ENCODE measurements around the gene BCO1.
"Not testable (repeated sequence)": the region's sequence is repeated elsewhere in the genome, so short reads cannot be mapped to it uniquely, and the experiment has no call there.

The BCO1 gene, protein sequence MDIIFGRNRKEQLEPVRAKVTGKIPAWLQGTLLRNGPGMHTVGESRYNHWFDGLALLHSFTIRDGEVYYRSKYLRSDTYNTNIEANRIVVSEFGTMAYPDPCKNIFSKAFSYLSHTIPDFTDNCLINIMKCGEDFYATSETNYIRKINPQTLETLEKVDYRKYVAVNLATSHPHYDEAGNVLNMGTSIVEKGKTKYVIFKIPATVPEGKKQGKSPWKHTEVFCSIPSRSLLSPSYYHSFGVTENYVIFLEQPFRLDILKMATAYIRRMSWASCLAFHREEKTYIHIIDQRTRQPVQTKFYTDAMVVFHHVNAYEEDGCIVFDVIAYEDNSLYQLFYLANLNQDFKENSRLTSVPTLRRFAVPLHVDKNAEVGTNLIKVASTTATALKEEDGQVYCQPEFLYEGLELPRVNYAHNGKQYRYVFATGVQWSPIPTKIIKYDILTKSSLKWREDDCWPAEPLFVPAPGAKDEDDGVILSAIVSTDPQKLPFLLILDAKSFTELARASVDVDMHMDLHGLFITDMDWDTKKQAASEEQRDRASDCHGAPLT

GRCh38 chr16:81238296-81239011, at the start of gene BCO1:
TSS of gene BCO1 (plus strand) at chr16:81238689. CDS start at chr16:81238909, 220 bp downstream.
- DNase-seq (ENCODE audit: low read depth): no peak

GRCh38 chr16:81189100-81189664, 49.3 kb upstream of the BCO1 start:
- no peak for DNase-seq (ENCODE audit: low read depth)

DNA sequence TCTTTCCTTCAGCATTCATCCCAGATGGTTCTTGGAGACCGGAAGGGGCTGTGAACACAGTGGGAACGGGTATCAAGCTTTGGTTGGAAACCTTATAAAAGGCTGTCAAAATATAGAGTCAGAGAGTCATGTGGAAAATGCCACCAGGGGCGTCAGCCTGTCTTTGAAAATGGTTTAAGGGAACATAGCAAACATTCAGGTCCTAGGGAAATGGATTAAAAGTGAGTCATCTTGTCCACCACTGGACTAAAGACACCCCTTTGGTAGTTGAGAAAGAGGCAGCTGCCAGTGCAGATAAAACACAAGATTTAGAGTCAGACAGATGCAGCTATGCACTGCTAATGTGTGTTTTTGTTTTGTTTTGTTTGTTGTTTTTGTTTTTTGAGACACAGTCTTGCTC, 47.8 kb upstream of the BCO1 start:
- no peak for DNase-seq (ENCODE audit: low read depth)

DNA sequence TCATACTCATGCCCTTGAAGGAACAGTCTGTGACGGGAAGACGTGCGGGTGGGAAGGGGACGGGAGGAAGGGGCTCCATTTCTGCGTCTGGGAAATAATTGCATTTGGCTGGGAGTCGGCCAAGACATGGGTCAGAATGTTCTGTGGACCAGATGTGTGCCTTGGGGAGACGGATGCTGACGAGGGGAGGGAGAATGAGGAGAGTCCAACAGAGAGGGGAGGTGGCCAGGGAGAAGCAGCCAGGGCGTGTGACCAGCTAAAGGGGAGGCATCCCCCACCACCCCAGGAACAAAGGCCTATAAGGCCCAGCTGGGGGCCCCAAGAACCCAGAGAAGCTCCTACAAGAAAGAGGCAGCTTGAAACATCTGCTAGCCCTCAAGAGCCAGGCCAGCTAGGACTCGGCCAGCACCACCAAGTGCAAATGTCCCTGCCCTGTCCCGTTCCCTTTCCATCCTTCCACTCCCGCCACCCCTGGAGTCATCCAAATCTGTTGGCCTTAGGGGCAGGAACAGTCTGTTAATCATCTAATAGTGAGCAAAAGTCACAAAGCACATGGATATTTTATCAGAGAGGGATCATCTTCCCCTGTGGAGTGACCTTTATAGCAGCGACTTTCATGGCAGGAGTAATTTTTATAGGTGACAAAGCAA, 42.5 kb upstream of the BCO1 start:
- no peak for DNase-seq (ENCODE audit: low read depth)

DNA sequence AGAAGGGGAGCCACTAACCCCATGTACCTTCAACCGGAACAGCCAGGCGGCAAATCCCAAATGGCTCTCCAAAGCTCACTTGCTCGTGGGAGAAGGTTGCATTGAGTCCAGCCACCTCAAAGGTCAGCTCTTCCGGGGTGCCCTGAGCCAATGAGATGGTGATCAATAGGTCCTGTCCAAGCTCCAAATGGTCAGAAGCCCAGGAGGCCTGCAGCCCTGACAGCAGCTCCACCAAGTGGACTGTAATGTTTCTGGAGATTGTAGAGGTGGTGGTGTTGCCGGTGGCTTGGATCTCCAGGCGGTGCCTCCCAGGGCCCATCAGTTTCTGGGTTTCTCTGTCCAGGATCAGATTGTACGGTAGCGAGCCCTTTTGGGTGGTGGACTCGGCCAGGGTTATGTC, 39.9 kb upstream of the BCO1 start:
- DNase-seq (ENCODE audit: low read depth): no peak

DNA sequence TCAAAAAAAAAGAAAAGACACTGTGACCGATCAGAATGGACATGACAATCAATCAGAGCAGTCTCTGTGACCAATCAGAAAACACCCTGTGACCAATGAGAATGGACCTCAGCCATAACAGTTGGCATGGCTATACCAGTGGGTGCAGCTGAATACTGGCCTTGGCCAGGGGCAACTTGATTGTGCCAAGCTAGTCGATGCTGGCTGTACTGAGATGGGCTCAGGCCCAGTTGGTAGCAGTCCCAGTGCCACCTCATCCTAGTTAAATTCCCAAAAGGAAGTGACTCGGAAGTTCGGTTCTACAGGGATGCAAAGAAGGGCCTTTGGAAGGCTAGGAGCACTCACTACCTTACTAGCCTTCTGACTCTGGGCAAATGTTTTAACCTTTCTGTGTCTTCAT, 37.2 kb upstream of the BCO1 start:
- DNase-seq (ENCODE audit: low read depth): no peak

DNA sequence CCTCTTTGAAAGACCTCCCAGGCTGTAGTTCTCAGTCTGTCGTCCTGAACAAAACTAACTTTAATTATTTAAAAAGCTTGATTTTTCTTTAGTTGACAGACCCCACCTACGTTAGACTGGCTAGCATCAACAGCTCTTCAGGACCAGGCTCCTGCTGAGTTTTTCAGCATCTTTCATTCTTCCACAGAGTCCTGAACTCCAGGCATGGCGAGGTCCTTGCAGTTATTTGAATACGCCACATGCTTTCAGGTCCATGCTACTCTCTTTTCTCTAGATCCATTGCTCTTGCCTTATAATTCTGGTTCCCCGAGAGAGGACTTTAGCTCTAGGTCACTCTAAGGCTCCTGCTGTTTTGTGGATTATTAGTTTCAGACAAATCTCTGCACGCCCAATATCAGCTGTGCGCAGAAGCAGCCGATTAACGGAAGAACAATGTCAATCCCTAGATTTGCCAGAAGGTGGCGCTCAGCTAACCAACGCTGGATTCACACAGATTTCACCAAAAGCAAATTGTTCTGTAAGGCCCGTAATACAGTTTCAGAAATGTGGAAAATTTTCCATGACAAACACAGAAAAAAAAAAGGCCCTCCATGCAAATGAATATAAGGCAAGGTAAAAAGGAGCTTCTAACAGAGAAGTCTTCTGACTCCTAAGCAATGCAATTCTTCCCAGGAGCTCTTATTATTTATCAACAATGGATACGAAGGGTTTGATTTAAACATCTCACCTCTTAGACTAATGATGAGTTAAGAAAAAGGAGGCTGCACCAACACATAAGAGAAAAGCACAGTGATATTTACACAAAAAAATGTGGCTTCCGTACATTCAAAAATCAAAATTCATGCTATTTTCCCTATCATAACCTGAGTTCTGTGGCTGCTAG, 33.5 kb upstream of the BCO1 start:
- peak; percentile 40 for DNase-seq (ENCODE audit: low read depth)

GRCh38 chr16:81207076-81207475, 31.4 kb upstream of the BCO1 start:
- DNase-seq (ENCODE audit: low read depth): no peak

DNA sequence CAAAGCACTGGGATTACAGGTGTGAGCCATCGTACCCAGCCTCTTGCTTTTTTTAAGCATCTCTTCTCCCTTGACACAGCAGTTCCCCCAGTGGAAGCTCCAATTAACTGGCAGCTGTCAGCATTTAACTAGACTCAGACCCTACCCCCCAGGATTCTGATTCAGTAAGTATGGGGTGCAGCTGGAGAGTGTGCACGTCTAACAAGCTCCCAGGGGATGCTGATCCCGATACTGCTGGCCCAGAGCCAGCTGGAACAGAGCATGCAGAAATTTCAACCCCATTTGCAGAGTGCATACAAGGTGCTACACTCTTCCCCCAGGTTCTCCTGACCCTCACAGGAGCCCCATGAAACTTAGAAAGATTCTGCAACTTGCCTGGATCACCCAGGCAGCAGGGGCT, 27.7 kb upstream of the BCO1 start:
- DNase-seq (ENCODE audit: low read depth): no peak

DNA sequence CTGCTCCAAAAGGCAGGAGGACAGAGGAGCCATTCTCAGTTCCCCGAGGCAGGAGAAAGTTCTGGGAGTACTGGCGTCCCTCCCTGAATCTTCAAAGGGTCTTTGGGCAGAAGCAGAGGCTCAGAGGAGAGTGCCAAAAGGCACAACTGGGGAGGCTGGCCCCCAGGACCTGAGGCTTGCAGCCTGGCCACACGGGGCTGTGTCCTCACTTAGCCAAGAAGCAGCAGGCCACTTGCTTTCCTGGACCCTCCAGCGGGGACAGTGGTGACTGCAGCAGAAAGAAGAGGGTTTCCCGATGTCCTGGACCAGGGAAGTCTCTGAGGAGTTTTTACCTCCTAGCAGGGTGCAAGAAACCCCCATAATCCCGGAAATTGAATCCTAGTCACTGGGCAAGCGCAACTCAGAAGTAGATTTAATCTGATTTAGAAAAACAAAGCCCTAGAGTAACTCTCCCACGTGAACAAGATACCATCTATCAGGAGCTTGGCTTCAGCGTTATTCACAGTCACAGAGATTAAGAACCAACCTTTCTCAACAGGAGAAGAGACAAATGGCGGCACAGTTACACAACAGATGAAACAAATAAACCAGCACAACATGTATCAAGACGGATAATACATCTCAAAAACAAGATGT, 25.5 kb upstream of the BCO1 start:
- no peak for DNase-seq (ENCODE audit: low read depth)

DNA sequence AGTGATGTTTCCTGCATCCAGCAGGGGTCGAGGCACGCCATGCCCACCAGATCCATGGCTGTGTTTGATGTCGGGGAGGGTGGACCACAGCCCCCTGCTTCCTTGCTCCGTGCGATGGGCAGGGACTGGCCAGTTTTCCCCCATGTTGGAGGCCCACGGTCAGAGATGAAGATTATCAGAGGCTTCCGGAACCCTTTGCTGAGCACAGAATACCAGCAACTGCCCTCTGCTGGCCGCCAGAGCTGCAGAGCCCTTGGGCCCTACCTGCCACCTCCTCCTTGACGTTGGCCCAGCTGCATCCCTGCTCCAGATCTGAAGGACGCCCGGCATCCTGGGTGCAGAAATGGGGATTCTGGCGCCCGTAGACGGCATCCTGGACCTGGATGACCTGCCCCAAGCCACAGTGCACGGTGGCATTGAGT, 23.7 kb upstream of the BCO1 start:
- DNase-seq (ENCODE audit: low read depth): no peak

DNA sequence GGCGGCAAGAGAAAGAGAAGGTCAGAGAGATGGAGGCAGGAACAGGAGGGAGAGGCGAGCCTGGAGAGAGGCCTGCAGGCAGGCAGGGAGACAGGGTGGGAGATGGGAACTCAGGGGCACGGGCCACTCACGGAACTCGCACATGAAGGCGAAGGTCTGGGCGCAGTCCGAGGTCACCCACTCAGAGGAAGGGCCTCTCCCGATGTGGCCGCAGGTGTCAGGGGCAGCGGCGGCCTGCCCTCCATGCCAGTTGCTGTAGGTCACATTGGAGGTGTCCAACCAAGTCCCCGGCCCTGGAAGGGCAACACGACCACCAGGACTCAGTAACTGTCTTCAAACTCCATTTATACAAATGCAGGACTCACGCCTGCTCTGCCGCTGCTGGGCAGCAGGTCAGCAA, 22.4 kb upstream of the BCO1 start:
- DNase-seq (ENCODE audit: low read depth): no peak

DNA sequence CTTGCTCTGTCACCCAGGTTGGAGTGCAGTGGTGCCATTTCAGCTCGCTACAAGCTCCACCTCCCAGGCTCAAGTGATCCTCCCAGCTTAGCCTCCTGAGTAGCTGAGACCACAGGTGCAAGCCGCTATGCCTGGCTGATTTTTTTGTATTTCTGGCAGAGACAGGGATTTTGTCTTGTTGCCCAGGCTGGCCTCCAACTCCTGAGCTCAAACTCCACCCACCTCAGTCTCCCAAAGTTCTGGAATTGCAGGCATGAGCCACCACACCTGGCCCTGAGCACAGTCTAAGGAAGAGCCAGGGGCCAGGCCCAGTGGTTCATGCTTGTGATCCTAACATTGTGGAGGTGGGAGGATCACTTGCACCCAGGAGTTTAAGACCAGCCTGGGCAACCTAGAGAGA, 21.8 kb upstream of the BCO1 start:
- DNase-seq (ENCODE audit: low read depth): no peak

DNA sequence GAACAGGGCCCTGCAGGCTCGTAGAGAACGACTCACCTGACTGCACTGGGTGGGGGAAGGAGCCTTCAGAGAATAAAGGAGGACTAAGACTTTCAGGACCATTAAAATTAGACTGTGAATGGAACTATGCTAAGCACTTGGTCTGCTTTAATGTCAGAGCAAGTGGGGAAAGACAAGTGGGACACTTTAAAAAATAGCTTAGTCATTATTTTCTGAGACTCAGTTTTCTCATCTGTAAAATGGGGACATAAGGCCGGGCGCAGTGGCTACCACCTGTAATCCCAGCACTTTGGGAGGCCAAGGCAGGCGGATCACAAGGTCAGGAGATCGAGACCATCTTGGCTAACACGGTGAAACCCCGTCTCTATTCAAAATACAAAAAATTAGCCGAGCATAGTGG, 19.3 kb upstream of the BCO1 start:
- DNase-seq (ENCODE audit: low read depth): no peak

- DNase-seq (ENCODE audit: low read depth): no peak
These were observed 18.1 kb upstream of the BCO1 start for GRCh38 chr16:81220349-81220748.

- no peak for DNase-seq (ENCODE audit: low read depth)
These were observed 16.8 kb upstream of the BCO1 start for GRCh38 chr16:81221731-81222130.

DNA sequence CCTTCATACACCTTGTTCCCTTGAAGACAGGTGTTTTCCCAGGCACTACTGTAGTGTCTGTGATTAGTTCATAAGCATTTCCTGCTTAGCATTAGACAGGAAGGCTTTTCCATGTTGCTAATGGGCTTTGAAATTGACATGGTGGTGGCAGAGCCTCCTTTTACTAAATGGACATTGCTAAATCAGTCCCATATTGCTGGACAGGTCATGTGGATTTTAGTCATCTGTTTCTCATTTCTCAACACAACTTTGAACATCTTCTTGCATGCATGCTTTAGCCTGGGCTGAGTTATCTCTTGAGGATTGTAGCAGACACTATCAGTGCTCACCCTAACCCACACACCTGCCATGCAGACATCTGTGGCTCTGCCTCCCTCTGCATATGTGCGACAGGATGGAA, 13.7 kb upstream of the BCO1 start:
- no peak for DNase-seq (ENCODE audit: low read depth)

DNA sequence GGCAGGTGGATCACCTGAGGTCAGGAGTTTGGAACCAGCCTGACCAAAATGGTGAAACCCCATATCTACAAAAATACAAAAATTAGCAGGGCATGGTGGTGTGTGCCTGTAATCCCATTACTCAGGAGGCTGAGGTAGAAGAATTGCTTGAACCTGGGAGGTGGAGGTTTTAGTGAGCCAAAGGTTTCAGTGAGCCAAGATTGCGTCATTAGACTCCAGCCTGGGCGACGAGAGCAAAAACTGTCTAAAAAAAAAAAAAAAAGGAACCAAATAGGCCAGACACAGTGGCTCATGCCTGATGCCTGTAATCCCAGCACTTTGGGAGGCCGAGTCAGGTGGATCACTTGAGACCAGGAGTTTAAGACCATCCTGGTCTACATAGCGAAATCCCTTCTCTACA, 12.8 kb upstream of the BCO1 start:
- not testable (repeated sequence) for DNase-seq (ENCODE audit: low read depth)

DNA sequence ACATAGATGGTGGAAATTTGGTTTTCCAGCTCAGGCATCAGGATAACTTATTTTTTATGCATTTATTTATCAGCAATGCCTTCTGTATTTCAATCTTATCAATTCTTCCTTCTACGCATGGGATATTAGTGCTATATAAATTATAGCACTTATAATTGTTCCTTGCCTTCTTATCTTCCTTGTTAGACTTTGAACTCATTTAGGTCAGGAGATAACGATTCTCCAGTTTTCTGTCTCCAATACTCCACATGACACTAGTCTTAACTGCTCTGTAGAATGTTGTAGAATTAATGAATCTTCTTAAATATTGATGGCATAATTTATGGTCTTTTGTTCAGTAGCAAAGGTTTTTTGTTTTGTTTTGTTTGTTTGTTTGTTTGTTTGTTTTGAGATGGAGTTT, 10.7 kb upstream of the BCO1 start:
- DNase-seq (ENCODE audit: low read depth): no peak

DNA sequence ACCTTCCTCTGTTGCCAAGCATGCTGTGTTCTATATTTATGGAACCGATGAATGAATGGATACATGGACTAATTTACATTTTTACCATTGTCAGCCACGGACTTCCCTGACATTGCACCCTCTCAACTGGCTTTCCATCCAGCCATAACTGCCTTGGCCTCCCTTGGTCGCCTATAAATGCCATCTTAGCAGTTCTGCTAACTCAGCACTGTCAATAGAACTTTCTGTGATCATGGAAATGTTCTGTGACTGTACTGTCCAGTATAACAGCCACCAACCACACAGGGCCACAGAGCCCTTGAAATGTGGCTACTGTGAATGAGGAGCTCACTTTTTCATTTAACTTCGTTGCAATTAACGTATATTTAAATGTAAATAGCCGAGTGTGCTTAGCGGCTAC, 8.7 kb upstream of the BCO1 start:
- no peak for DNase-seq (ENCODE audit: low read depth)

- DNase-seq (ENCODE audit: low read depth): no peak
These were observed 7.5 kb upstream of the BCO1 start for GRCh38 chr16:81231014-81231413.

Data from activated T-cell treated with anti-CD3 and anti-CD28 coated beads for 1 hour (primary cell).